ENCODE results near the gene ASAP2.

Gene ASAP2

GRCh38 chr2:9299161-9300100, 92.8 kb downstream of the ASAP2 start:
- TF ChIP-seq, protein P1, sequence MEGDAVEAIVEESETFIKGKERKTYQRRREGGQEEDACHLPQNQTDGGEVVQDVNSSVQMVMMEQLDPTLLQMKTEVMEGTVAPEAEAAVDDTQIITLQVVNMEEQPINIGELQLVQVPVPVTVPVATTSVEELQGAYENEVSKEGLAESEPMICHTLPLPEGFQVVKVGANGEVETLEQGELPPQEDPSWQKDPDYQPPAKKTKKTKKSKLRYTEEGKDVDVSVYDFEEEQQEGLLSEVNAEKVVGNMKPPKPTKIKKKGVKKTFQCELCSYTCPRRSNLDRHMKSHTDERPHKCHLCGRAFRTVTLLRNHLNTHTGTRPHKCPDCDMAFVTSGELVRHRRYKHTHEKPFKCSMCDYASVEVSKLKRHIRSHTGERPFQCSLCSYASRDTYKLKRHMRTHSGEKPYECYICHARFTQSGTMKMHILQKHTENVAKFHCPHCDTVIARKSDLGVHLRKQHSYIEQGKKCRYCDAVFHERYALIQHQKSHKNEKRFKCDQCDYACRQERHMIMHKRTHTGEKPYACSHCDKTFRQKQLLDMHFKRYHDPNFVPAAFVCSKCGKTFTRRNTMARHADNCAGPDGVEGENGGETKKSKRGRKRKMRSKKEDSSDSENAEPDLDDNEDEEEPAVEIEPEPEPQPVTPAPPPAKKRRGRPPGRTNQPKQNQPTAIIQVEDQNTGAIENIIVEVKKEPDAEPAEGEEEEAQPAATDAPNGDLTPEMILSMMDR (IDR thresholded peaks at IDR 0.05; ENCODE audit: low read depth, low read length, missing control alignments), result no peak
- DNase-seq (ENCODE audit: low read depth), result no peak
- H3K4me3 ChIP-seq (ENCODE audit: low read depth, low read length), result no peak overlapping the region

DNA sequence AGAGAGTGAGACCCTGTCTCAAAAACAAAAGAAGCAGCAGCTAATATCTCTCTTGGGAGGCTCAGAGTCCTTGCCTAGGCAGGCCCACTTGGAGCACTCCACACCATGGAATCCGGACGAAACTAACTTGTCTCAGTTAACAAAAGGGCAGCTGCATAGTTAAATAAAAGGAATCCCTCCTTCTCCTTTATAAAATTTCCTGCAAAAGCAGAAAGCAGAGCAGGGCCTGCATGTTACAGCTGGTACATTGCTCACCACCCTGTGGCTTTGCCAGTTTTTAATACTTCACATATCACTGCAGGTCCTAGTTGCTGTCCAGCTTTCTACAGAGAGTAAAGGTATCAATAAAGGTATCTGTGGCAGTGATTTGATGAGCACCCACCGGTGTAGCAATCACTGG, 93.6 kb downstream of the ASAP2 start:
- TF ChIP-seq, protein P1 (IDR thresholded peaks at IDR 0.05; ENCODE audit: low read depth, low read length, missing control alignments), result no peak
- no peak for DNase-seq (ENCODE audit: low read depth)

GRCh38 chr2:9300829-9301453, 94.3 kb downstream of the ASAP2 start:
- no peak for DNase-seq (ENCODE audit: low read depth)
- TF ChIP-seq, protein P1 (IDR thresholded peaks at IDR 0.05; ENCODE audit: low read depth, low read length, missing control alignments), result no peak
- H3K4me3 ChIP-seq (ENCODE audit: low read depth, low read length), result no peak overlapping the region

More for the DNA sequence above, 93.6 kb downstream of the ASAP2 start:
- H3K4me3 ChIP-seq (ENCODE audit: low read depth, low read length), result no peak overlapping the region

DNA sequence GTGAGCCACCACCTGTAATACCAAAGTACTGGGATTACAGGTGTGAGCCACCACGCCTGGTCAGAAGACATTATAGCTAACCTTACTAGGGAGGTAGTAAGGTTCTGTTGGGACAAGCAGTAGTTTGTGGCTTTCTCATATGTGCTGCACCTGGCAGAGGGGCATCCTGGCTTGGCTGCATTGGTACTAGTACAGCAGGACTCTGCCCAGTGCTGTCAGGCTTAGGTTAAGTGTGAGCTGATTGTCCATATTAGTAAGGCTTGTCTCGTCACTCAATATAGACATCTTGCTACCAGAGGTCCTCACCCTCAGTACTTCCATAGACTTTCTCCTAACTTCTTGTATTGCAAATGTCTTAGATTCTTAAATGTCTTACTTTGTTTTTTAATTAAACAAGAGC, 96.1 kb downstream of the ASAP2 start:
- no peak for DNase-seq (ENCODE audit: low read depth)
- H3K4me3 ChIP-seq (ENCODE audit: low read depth, low read length), result no peak overlapping the region
- TF ChIP-seq, protein P1 (IDR thresholded peaks at IDR 0.05; ENCODE audit: low read depth, low read length, missing control alignments), result no peak

GRCh38 chr2:9303528-9304225, 97.1 kb downstream of the ASAP2 start:
- no peak for DNase-seq (ENCODE audit: low read depth)
- no peak overlapping the region for H3K4me3 ChIP-seq (ENCODE audit: low read depth, low read length)
- TF ChIP-seq, protein P1 (IDR thresholded peaks at IDR 0.05; ENCODE audit: low read depth, low read length, missing control alignments), result no peak

GRCh38 chr2:9306911-9307310, 100.3 kb downstream of the ASAP2 start:
- no peak for DNase-seq (ENCODE audit: low read depth)
- TF ChIP-seq, protein P1 (IDR thresholded peaks at IDR 0.05; ENCODE audit: low read depth, low read length, missing control alignments), result no peak

More at GRCh38 chr2:9306911-9307310, 100.3 kb downstream of the ASAP2 start:
- no peak overlapping the region for H3K4me3 ChIP-seq (ENCODE audit: low read depth, low read length)
